Measurements from ENCODE around the gene ABHD12.

Gene ABHD12

GRCh38 chr20:25257130-25257529, 133.5 kb downstream of the ABHD12 start:
- no peak for DNase-seq (ENCODE audit: low spot score)

GRCh38 chr20:25256226-25256859, 134.3 kb downstream of the ABHD12 start:
- no peak for DNase-seq (ENCODE audit: low spot score)

GRCh38 chr20:25254986-25255680, 135.5 kb downstream of the ABHD12 start:
- DNase-seq (ENCODE audit: low spot score): no peak

- no peak for DNase-seq (ENCODE audit: low spot score)
These were observed 136.1 kb downstream of the ABHD12 start for GRCh38 chr20:25254571-25254970.

- DNase-seq (ENCODE audit: low spot score): no peak
These were observed 136.9 kb downstream of the ABHD12 start for GRCh38 chr20:25253606-25254275.

GRCh38 chr20:25252686-25253421, 137.8 kb downstream of the ABHD12 start:
- no peak for DNase-seq (ENCODE audit: low spot score)

- DNase-seq (ENCODE audit: low spot score): no peak
These were observed 138.4 kb downstream of the ABHD12 start for GRCh38 chr20:25252230-25252651.

- DNase-seq (ENCODE audit: low spot score): no peak
These were observed 139.1 kb downstream of the ABHD12 start for GRCh38 chr20:25251558-25251957.

GRCh38 chr20:25251019-25251418, 139.6 kb downstream of the ABHD12 start:
- no peak for DNase-seq (ENCODE audit: low spot score)

GRCh38 chr20:25250508-25250907, 140.1 kb downstream of the ABHD12 start:
- no peak for DNase-seq (ENCODE audit: low spot score)
